NCI-H2227 (cell line): ENCODE results near the gene STAC3.

Experiments
- DNase-seq: peaks from one replicate; lab custom pipeline; 2025; ENCODE audit not compliant: unreplicated experiment; lab: John Stamatoyannopoulos, UW

STAC3 gene

DNA sequence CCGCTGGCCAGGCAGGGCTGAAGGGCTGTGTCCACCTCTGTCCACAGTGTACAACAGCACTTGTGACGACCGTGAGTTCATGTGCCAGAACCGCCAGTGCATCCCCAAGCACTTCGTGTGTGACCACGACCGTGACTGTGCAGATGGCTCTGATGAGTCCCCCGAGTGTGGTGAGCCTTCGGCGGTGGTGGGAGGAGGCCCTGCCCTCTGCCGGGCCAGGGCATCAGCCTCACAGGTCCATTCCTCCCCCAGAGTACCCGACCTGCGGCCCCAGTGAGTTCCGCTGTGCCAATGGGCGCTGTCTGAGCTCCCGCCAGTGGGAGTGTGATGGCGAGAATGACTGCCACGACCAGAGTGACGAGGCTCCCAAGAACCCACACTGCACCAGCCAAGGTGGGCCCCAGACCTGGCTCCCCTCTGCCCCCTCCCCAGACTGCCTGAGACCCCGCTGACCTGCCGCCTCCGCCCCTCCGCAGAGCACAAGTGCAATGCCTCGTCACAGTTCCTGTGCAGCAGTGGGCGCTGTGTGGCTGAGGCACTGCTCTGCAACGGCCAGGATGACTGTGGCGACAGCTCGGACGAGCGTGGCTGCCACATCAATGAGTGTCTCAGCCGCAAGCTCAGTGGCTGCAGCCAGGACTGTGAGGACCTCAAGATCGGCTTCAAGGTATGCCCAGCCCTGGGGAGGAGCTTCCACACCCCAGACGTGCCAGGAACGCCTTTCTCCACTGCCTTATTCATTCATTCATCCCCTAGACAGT is 55.2 kb downstream of the STAC3 start:
- DNase-seq, result no peak

GRCh38 chr12:57195186-57195585 is 55.8 kb downstream of the STAC3 start:
- no peak for DNase-seq

DNA sequence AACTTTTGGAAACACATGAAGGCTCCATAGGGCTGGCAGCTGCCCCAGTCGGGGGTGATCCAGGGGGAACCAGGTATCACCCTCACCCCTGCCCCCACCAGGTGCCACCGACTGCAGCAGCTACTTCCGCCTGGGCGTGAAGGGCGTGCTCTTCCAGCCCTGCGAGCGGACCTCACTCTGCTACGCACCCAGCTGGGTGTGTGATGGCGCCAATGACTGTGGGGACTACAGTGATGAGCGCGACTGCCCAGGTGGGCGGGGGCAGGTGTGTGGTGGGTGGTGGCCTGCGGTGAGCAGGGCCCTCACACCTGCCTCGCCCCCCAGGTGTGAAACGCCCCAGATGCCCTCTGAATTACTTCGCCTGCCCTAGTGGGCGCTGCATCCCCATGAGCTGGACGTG is 56.7 kb downstream of the STAC3 start:
- DNase-seq, result no peak

- no peak for DNase-seq
These were observed 57.2 kb downstream of the STAC3 start for GRCh38 chr12:57193706-57194245.
